Endothelial cell of umbilical vein (primary cell): Measurements from ENCODE around the gene VEGFA. TPM values are rescaled to one million over a fixed set of nuclear protein-coding genes. Genes with fewer than 3 reads are reported as not detected.

ENCODE experiments used
- BruUV-seq: library from RNA; stranded (reverse); fragments of 400-500 nt; replicated peaks from 2 replicates; lab custom pipeline; 2021; lab: Mats Ljungman, UMichigan
- CTCF ChIA-PET: fragments of 300-600, 350-600 bp; sonication (Branson Sonifier 250); formaldehyde crosslinking; loops from one replicate; lab custom pipeline; 2021; ENCODE audit warnings: antibody characterized with exemption, inconsistent platforms; lab: Charles Lee
- POLR2A ChIA-PET: fragments of 300-600, 350-600 bp; sonication (Branson Sonifier 250); formaldehyde crosslinking; loops from one replicate; lab custom pipeline; 2021; ENCODE audit warnings: antibody characterized with exemption, inconsistent platforms; lab: Charles Lee
- DNase-seq: peaks from one replicate; pipeline ENCODE4 v3.0.0-alpha.2; 2011; ENCODE audit warnings: low read depth, low spot score
- FAIRE-seq: peaks from 2 replicates; lab custom pipeline; 2011; peaks lifted over from hg19 to GRCh38; lab: Jason Lieb, UNC
- H2AFZ ChIP-seq: 2 replicates; pipeline ENCODE4 v1.6.0; 2012; ENCODE audit warnings: low read depth, low read length, control low read depth, inconsistent platforms
- H3K27ac ChIP-seq: 2 replicates; pipeline ENCODE4 v1.5.1; 2011; ENCODE audit warnings: low read depth, mild to moderate bottlenecking, control low read depth, low read length, moderate library complexity; ENCODE audit not compliant: insufficient read depth
- H3K27me3 ChIP-seq, 2 experiments: 2 replicates each; pipeline versions ENCODE4 v1.6.0 to v1.6.1; 2011; ENCODE audit warnings: low read length in 2 of 2, mixed read lengths in 1 of 2; ENCODE audit not compliant: control insufficient read depth in 2 of 2, insufficient read depth in 2 of 2
- H3K36me3 ChIP-seq, 2 experiments: 2 replicates in 1 of 2; 3 replicates in 1 of 2; pipeline ENCODE4 v1.5.1; 2011; ENCODE audit warnings: low read length in 2 of 2, mild to moderate bottlenecking in 1 of 2, moderate library complexity in 1 of 2; ENCODE audit not compliant: control insufficient read depth in 2 of 2, insufficient read depth in 2 of 2; ENCODE audit errors: extremely low read depth in 1 of 2
- H3K4me1 ChIP-seq: 3 replicates; pipeline ENCODE4 v1.5.1; 2011; ENCODE audit warnings: mild to moderate bottlenecking, low read length; ENCODE audit not compliant: control insufficient read depth, insufficient read depth; ENCODE audit errors: extremely low read depth
- H3K4me2 ChIP-seq: 2 replicates; pipeline ENCODE4 v1.6.1; 2011; ENCODE audit warnings: low read length, control low read depth, mixed read lengths; ENCODE audit not compliant: insufficient read depth
- H3K4me3 ChIP-seq, 3 experiments: fragments of 200-600 bp in 1 of 3; sonication (generic), shearing (Covaris generic) in 1 of 3; replicated peaks in 1 of 3; 2 replicates each; pipeline ENCODE4 v1.5.1; 2011 to 2016; ENCODE audit warnings: control low read depth in 3 of 3, low read length in 3 of 3, mild to moderate bottlenecking in 2 of 3, inconsistent platforms in 1 of 3, low read depth in 1 of 3, moderate library complexity in 1 of 3; ENCODE audit not compliant: insufficient read depth in 1 of 3
- H3K79me2 ChIP-seq: 2 replicates; pipeline ENCODE4 v1.6.0; 2012; ENCODE audit warnings: low read length, inconsistent platforms; ENCODE audit not compliant: control insufficient read depth, insufficient read depth
- H3K9ac ChIP-seq: replicated peaks from 2 replicates; pipeline ENCODE3; 2011; ENCODE audit warnings: low read length, control low read depth; ENCODE audit not compliant: insufficient read depth; ENCODE audit errors: extremely low read depth
- H3K9me1 ChIP-seq: replicated peaks from 3 replicates; pipeline ENCODE4 v1.6.0; 2011; ENCODE audit warnings: mild to moderate bottlenecking, low read length; ENCODE audit not compliant: control insufficient read depth, insufficient read depth; ENCODE audit errors: extremely low read depth
- H3K9me3 ChIP-seq: replicated peaks from 2 replicates; pipeline ENCODE4 v1.5.1; 2012; ENCODE audit warnings: low read length, inconsistent platforms; ENCODE audit not compliant: control insufficient read depth, insufficient read depth
- H4K20me1 ChIP-seq: replicated peaks from 2 replicates; pipeline ENCODE3; 2011; ENCODE audit warnings: mild to moderate bottlenecking, low read length; ENCODE audit not compliant: control insufficient read depth, insufficient read depth; ENCODE audit errors: extremely low read depth
- EZH2 ChIP-seq: IDR thresholded peaks from 2 replicates; pipeline ENCODE4 v1.6.1; 2012; ENCODE audit warnings: borderline replicate concordance, low read depth, mild to moderate bottlenecking, moderate library complexity, low read length, inconsistent platforms; ENCODE audit not compliant: severe bottlenecking
- FOS ChIP-seq: IDR thresholded peaks from 2 replicates; pipeline ENCODE4 v1.6.1; 2011; ENCODE audit warnings: mild to moderate bottlenecking, low read length, moderate library complexity, borderline replicate concordance; ENCODE audit not compliant: insufficient read depth
- GATA2 ChIP-seq: IDR thresholded peaks from 2 replicates; pipeline ENCODE4 v1.7.0; 2011; ENCODE audit warnings: low read depth, mild to moderate bottlenecking, moderate library complexity, mixed read lengths, low read length; ENCODE audit not compliant: insufficient read length, insufficient read depth
- MAX ChIP-seq: IDR thresholded peaks from 2 replicates; pipeline ENCODE4 v1.6.1; 2011; ENCODE audit not compliant: insufficient read depth, insufficient read length
- POLR2A ChIP-seq: IDR thresholded peaks from 2 replicates; pipeline ENCODE4 v1.6.1; 2012; ENCODE audit warnings: low read depth, mild to moderate bottlenecking, control low read depth, low read length
- POLR2AphosphoS5 ChIP-seq: IDR thresholded peaks from 2 replicates; pipeline ENCODE4 v1.6.1; 2012; ENCODE audit warnings: low read depth, mild to moderate bottlenecking, control low read depth, low read length, moderate library complexity; ENCODE audit not compliant: insufficient read depth
- dilution Hi-C: fragments of 300-500 bp; cut with MboI; formaldehyde crosslinking; loops from one replicate; pipeline ENCODE4 v1.15.0; 2019; ENCODE audit warnings: low sequenced_read_pairs; ENCODE audit not compliant: extremely low pct_ligation_motif_present
- intact Hi-C: fragments of 100-400 bp; cut with micrococcal nuclease; formaldehyde crosslinking; loops from one replicate; pipeline ENCODE4 v1.10.0; 2022
- polyA plus RNA-seq, 4 experiments: library from polyadenylated mRNA; depleted of rRNA in 3 of 4; stranded (reverse) in 3 of 4; unstranded in 1 of 4; fragments of >200 nt; gene quantifications; 2 replicates each; pipeline versions ENCODE4 v1.2.1 to v1.2.3, GENCODE V29; 2011 to 2012; ENCODE audit warnings: missing spikeins in 1 of 4
- total RNA-seq: library from RNA; stranded (reverse); gene quantifications from 2 replicates; pipeline ENCODE4 v1.2.3, GENCODE V29; 2021

The VEGFA gene
- total and polyA plus RNA-seq, 2 donors (not counting 3 experiments of a cell fraction or from before 2014, with no cell fraction given), result 18.1 to 19.9 TPM

GRCh38 chr6:43785220-43785752 is 15.3 kb downstream of the VEGFA start:
- TF ChIP-seq POLR2A (no peak), FOS (no peak), MAX (no peak), EZH2 (no peak), GATA2 (no peak), POLR2AphosphoS5 (no peak)
- Histone ChIP-seq H4K20me1 (no peaks in the 10 kb centered on the region), H3K27me3 (no peaks in the 10 kb centered on the region), H3K9me3 (no peaks in the 10 kb centered on the region), H3K9me1 (no peaks in the 10 kb centered on the region), H3K4me1 (no peaks in the 10 kb centered on the region), H3K4me2 (no peak overlapping the region), H2AFZ (no peak overlapping the region), H3K4me3 (no peak overlapping the region), H3K27ac (no peak overlapping the region), H3K9ac (no peak overlapping the region), H3K79me2 (no peaks in the 10 kb centered on the region), H3K36me3 (peaks cover 0 to 21% of the 10 kb centered on the region in 2 experiments)
- dilution Hi-C loops (no loop called here), intact Hi-C loops (no loop called here)
- DNase-seq, result no peak
- ChIA-PET CTCF (interaction anchor here (1.4 to 3.1 kb wide), 3 partner anchors 11 to 294 kb away, joined by 3 to 14 read pairs (median 10); no protein-coding TSS in a partner anchor), POLR2A (no interaction called here)
- BruUV-seq, result TSS peak; percentile 21
- no peak for FAIRE-seq

- no peak overlapping the region for H3K4me2 ChIP-seq
- peaks cover 0 to 18% of the 10 kb centered on the region in 2 experiments for H3K36me3 ChIP-seq
- H3K27me3 ChIP-seq, result no peaks in the 10 kb centered on the region
- FAIRE-seq (no peak), DNase-seq (no peak)
- dilution Hi-C loops (no loop called here), intact Hi-C loops (no loop called here)
- no peaks in the 10 kb centered on the region for H3K4me1 ChIP-seq
- H4K20me1 ChIP-seq, result no peaks in the 10 kb centered on the region
- no peaks in the 10 kb centered on the region for H3K79me2 ChIP-seq
- H2AFZ ChIP-seq, result no peak overlapping the region
- no TSS peak for BruUV-seq
- no peaks in the 10 kb centered on the region for H3K9me1 ChIP-seq
- no peaks in the 10 kb centered on the region for H3K9me3 ChIP-seq
- ChIA-PET CTCF (interaction anchor here (1.0 to 3.1 kb wide), 5 partner anchors 10 to 294 kb away, joined by 3 to 14 read pairs (median 5); no protein-coding TSS in a partner anchor), POLR2A (no interaction called here)
- H3K27ac ChIP-seq, result no peak overlapping the region
- H3K9ac ChIP-seq, result no peak overlapping the region
- no peak overlapping the region for H3K4me3 ChIP-seq
- TF ChIP-seq POLR2A, result no peak
These were observed 15.9 kb downstream of the VEGFA start for GRCh38 chr6:43785904-43786303.
